Measurements from ENCODE around the gene TM9SF1. TPM values are rescaled to one million over a fixed set of nuclear protein-coding genes. Genes with fewer than 3 reads are reported as not detected.

The TM9SF1 gene
- total and polyA plus RNA-seq, 12 donors: 10.8 to 36.4 (median 18.7) TPM

DNA sequence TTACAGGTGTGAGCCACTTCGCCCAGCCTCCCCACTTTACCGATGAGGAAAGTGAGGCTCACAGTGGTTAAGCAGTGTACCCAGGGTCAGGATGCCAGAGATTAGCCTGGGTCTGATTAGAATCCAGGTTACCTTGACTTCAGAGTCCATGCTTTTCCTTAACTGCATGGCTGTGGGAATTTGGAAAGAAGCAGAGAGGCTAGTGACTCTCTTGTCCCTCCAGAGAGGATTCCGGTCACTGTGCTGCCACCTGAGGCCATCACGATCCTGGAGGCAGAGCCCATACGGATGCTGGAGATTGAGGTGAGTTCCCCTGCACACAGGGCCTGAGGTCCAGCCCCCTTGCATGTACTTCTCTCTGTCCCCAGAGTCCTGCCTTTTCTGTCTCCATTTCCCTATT is 18.6 kb downstream of the TM9SF1 start:
- Histone ChIP-seq H3K27me3 (no peaks in the 10 kb centered on the region), H3K9me3 (no peaks in the 10 kb centered on the region), H3K36me3 (peaks cover 0 to 95% (median 22%) of the 10 kb centered on the region in 9 donors), H3K27ac (no peak overlapping the region), H3K4me1 (peaks cover 0 to 25% (median 21%) of the 10 kb centered on the region in 9 donors), H3K4me3 (no peak overlapping the region)
- 95 to 96% methylated on average over 5 of the region's 5 CpGs for WGBS, 2 donors
- no peak for DNase-seq
- ATAC-seq: no peak
- no peak for TF ChIP-seq CTCF (IDR thresholded peaks at IDR 0.05)
- intact Hi-C loops (cut with DNase I): no loop called here

DNA sequence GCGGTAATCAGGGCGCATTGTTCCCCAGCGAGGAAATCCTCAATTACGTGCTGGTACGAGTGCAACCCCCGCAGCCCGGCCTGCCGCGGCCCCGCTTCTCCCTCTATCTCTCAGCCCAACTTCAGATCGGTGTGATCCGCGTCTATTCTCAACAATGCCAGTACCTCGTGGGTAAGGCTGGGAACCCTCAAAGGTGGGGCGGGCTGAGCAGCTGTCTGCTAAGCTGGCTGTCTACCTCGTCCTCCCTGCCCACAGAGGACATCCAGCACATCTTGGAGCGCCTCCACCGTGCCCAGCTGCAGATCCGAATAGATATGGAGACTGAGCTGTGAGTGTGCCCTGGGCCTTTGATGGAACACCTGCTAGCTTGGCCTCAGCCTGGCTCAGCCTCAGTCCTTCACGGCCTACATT is 22.4 kb downstream of the TM9SF1 start:
- Histone ChIP-seq H3K4me3 (peak overlapping the region in 1 of 10 donors; percentile 52), H3K36me3 (peaks cover 0 to 87% (median 10%) of the 10 kb centered on the region in 9 donors), H3K27ac (no peak overlapping the region), H3K4me1 (peaks cover 0 to 20% (median 11%) of the 10 kb centered on the region in 9 donors), H3K9me3 (no peaks in the 10 kb centered on the region), H3K27me3 (no peaks in the 10 kb centered on the region)
- ATAC-seq: peak in 1 of 8 donors; percentile 14
- intact Hi-C loops (cut with DNase I): no loop called here
- WGBS, 2 donors: 63 to 74% methylated on average over 20 of the region's 20 CpGs
- no peak for TF ChIP-seq CTCF (IDR thresholded peaks at IDR 0.05)
- DNase-seq: no peak

- H3K27ac ChIP-seq: peak overlapping the region in 1 of 10 donors; percentile 36
- WGBS, 2 donors: 31 to 44% methylated on average over 30 of the region's 30 CpGs
- peaks cover 0 to 87% (median 14%) of the 10 kb centered on the region in 9 donors for H3K36me3 ChIP-seq
- H3K27me3 ChIP-seq: no peaks in the 10 kb centered on the region
- H3K4me3 ChIP-seq: peak overlapping the region in 7 of 10 donors; percentile 24 to 52 (median 40)
- H3K4me1 ChIP-seq: peaks cover 0 to 20% (median 11%) of the 10 kb centered on the region in 9 donors
- no peaks in the 10 kb centered on the region for H3K9me3 ChIP-seq
- DNase-seq (no peak), ATAC-seq (no peak)
- TF ChIP-seq CTCF (IDR thresholded peaks at IDR 0.05): no peak
- intact Hi-C loops (cut with DNase I): no loop called here
Observed at GRCh38 chr14:24172261-24172860, 22.9 kb downstream of the TM9SF1 start.

DNA sequence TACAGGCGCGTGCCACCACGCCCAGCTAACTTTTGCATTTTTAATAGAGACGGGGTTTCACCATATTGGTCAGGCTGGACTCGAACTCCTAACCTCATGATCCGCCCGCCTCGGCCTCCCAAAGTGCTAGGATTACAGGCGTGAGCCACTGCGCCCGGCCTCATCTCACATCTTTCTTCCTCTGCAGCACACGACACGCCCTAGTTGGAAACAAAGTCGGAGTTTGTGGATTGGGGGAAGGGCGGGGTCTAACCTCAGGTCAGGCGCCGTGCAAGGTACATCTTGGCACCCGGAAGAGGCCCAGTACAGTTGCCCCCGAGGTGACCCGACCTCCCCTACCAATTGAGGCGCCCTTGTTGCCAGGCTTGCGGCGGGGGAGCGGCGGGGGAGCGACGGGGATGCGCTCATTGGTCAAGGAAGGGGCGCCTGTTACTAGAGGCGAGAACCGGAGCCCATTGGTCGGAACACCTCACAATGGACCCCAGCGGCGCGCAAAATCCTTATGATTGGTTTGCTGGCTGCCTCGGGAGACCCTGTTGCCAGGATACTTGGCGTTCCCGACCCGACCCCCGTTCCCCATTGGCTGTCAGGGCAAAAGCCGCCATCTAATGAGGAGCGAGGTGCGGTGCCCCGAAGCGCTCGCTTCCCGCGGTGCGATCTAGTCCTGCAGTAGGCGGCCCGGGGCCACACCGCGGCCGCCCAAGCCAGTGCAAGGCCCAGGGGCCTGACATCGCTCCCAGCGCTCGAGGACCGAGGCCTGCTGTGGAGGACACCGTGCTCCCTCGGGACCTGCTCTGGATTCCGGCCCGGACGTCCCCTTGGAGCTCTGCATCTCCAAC is 23.6 kb downstream of the TM9SF1 start, which contains the start of gene REC8:
Gene REC8 (plus strand): TSS at position 659 of the 839 bp plus-strand sequence. CDS start 473 bp downstream, outside the sequence.
- intact Hi-C loops (cut with DNase I): no loop called here
- DNase-seq (peak; percentile 65 to 74), ATAC-seq (peak; percentile 45 to 81 (median 70))
- Histone ChIP-seq H3K27me3 (no peaks in the 10 kb centered on the region), H3K9me3 (no peaks in the 10 kb centered on the region), H3K27ac (peak within 1 kb of the TSS in 1 of 10 donors; percentile 36), H3K4me3 (peak within 1 kb of the TSS in 9 of 10 donors; percentile 1 to 52 (median 39)), H3K36me3 (peaks cover 0 to 87% (median 11%) of the 10 kb centered on the region in 9 donors), H3K4me1 (peaks cover 0 to 26% (median 11%) of the 10 kb centered on the region in 9 donors)
- WGBS, 2 donors: 14 to 26% methylated on average over 63 of the region's 63 CpGs
- no peak for TF ChIP-seq CTCF (IDR thresholded peaks at IDR 0.05)
